ENCODE measurements around the gene CACNB2. TPM values are rescaled to one million over a fixed set of nuclear protein-coding genes. Genes with fewer than 3 reads are reported as not detected.

CACNB2 gene
- total and polyA plus RNA-seq, 2 donors (not counting 3 experiments of a cell fraction or from before 2014, with no cell fraction given), result not detected

DNA sequence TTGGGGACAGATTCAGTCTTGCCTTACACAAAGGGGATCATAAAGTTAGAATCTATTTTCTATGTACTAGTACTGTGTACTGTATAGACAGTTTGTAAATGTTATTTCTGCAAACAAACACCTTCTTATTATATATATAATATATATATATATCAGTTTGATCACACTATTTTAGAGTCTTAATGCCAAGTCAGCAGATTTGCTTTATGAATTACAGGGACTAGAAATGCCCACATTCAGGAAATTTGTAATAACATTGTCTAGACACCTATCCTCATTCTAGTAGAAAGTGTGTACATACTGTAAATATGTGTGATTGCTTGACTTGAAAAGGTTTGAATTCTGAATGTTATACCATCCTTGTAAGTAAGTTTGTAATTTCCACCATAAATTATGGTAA, 400.0 kb downstream of the CACNB2 start:
- DNase-seq (ENCODE audit: low read depth, low spot score) (no peak), FAIRE-seq (no peak)
- Histone ChIP-seq H3K4me3 (replicated peaks in 1 of 3; ENCODE audit: insufficient read depth in 1 of 3, low read depth in 1 of 3, low read length in 3 of 3) (no peak overlapping the region), H3K9me1 (replicated peaks; ENCODE audit: control insufficient read depth, extremely low read depth, insufficient read depth, low read length) (no peaks in the 10 kb centered on the region), H2AFZ (ENCODE audit: low read depth, low read length) (no peak overlapping the region), H3K4me2 (ENCODE audit: insufficient read depth, low read length) (no peak overlapping the region), H4K20me1 (replicated peaks; ENCODE audit: control insufficient read depth, extremely low read depth, insufficient read depth, low read length) (no peaks in the 10 kb centered on the region), H3K9me3 (replicated peaks; ENCODE audit: control insufficient read depth, insufficient read depth, low read length) (no peaks in the 10 kb centered on the region), H3K27ac (ENCODE audit: insufficient read depth, low read depth, low read length) (no peak overlapping the region), H3K79me2 (ENCODE audit: control insufficient read depth, insufficient read depth, low read length) (no peaks in the 10 kb centered on the region), H3K27me3 (ENCODE audit: control insufficient read depth in 2 of 2, insufficient read depth in 2 of 2, low read length in 2 of 2) (no peaks in the 10 kb centered on the region), H3K9ac (replicated peaks; ENCODE audit: extremely low read depth, insufficient read depth, low read length) (no peak overlapping the region), H3K36me3 (ENCODE audit: control insufficient read depth in 2 of 2, extremely low read depth in 1 of 2, insufficient read depth in 2 of 2, low read length in 2 of 2) (no peaks in the 10 kb centered on the region), H3K4me1 (ENCODE audit: control insufficient read depth, extremely low read depth, insufficient read depth, low read length) (no peaks in the 10 kb centered on the region)
- POLR2A ChIA-PET, result no interaction called here
- TF ChIP-seq MYC (IDR thresholded peaks at IDR 0.05; ENCODE audit: low read depth, low read length) (no peak), GATA2 (IDR thresholded peaks at IDR 0.05; ENCODE audit: insufficient read depth, insufficient read length, low read depth, low read length) (no peak), POLR2A (IDR thresholded peaks at IDR 0.05; ENCODE audit: low read depth, low read length) (no peak), EZH2 (IDR thresholded peaks at IDR 0.05; ENCODE audit: borderline replicate concordance, low read depth, low read length, severe bottlenecking) (no peak), JUN (IDR thresholded peaks at IDR 0.05; ENCODE audit: borderline replicate concordance, insufficient read depth, insufficient read length, low read depth) (no peak), FOS (IDR thresholded peaks at IDR 0.05; ENCODE audit: borderline replicate concordance, insufficient read depth, low read length) (no peak), POLR2AphosphoS5 (IDR thresholded peaks at IDR 0.05; ENCODE audit: insufficient read depth, low read depth, low read length) (no peak)
- TF ChIP-seq, protein P1, sequence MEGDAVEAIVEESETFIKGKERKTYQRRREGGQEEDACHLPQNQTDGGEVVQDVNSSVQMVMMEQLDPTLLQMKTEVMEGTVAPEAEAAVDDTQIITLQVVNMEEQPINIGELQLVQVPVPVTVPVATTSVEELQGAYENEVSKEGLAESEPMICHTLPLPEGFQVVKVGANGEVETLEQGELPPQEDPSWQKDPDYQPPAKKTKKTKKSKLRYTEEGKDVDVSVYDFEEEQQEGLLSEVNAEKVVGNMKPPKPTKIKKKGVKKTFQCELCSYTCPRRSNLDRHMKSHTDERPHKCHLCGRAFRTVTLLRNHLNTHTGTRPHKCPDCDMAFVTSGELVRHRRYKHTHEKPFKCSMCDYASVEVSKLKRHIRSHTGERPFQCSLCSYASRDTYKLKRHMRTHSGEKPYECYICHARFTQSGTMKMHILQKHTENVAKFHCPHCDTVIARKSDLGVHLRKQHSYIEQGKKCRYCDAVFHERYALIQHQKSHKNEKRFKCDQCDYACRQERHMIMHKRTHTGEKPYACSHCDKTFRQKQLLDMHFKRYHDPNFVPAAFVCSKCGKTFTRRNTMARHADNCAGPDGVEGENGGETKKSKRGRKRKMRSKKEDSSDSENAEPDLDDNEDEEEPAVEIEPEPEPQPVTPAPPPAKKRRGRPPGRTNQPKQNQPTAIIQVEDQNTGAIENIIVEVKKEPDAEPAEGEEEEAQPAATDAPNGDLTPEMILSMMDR (IDR thresholded peaks at IDR 0.05; ENCODE audit: extremely low read depth in 1 of 2, insufficient read depth in 1 of 2, low read depth in 1 of 2, low read length in 2 of 2), result no peak
- TF ChIP-seq, protein P2, sequence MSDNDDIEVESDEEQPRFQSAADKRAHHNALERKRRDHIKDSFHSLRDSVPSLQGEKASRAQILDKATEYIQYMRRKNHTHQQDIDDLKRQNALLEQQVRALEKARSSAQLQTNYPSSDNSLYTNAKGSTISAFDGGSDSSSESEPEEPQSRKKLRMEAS (IDR thresholded peaks at IDR 0.05; ENCODE audit: insufficient read depth, insufficient read length), result no peak
- CTCF ChIA-PET, result no interaction called here
- dilution Hi-C loops (cut with MboI; ENCODE audit: extremely low pct_ligation_motif_present, low sequenced_read_pairs), result no loop called here
- intact Hi-C loops (cut with micrococcal nuclease), result no loop called here
- no TSS peak for BruUV-seq (replicated peaks)

Data from endothelial cell of umbilical vein (primary cell).